A549 (cell line): Measurements from ENCODE around the gene TRIM25.
"Not testable (repeated sequence)": the region's sequence is repeated elsewhere in the genome, so short reads cannot be mapped to it uniquely, and the experiment has no call there.

ENCODE experiments used
- CHD2 ChIP-seq: fragments of 150-350 bp; IDR thresholded peaks from 2 replicates; pipeline ENCODE4 v1.6.1; 2014; ENCODE audit warnings: low read length; ENCODE audit not compliant: partially characterized antibody
- EHF ChIP-seq: fragments of 250-450 bp; sonication (Bioruptor Pico); IDR thresholded peaks from 2 replicates; pipeline ENCODE4 v1.5.0; 2020; ENCODE audit warnings: mild to moderate bottlenecking
- JUN ChIP-seq, 2 experiments: fragments of >200 bp; sonication (Bioruptor Twin); formaldehyde crosslinking; IDR thresholded peaks; 2 replicates in 1 of 2; 3 replicates in 1 of 2; pipeline ENCODE4 v1.6.1; 2016 to 2017
- KDM1A ChIP-seq: fragments of 200-600 bp; sonication (generic); IDR thresholded peaks from 2 replicates; pipeline ENCODE4 v1.6.1; 2016; ENCODE audit warnings: low read depth, mild to moderate bottlenecking
- PHF8 ChIP-seq: fragments of 200-600 bp; sonication (generic); IDR thresholded peaks from 2 replicates; pipeline ENCODE4 v1.6.1; 2016; ENCODE audit warnings: low read depth, mild to moderate bottlenecking, antibody characterized with exemption, moderate library complexity, borderline replicate concordance
- POLR2A ChIP-seq: IDR thresholded peaks from 2 replicates; pipeline ENCODE4 v1.6.1; 2012; ENCODE audit warnings: mild to moderate bottlenecking, low read length
- RAD21 ChIP-seq, 2 experiments: fragments of >200 bp in 1 of 2; sonication (Bioruptor Twin) in 1 of 2; formaldehyde crosslinking in 1 of 2; IDR thresholded peaks in 1 of 2; conservative IDR thresholded peaks in 1 of 2; 2 replicates in 1 of 2; 3 replicates in 1 of 2; pipeline ENCODE4 v1.6.1; 2012 to 2018; ENCODE audit warnings: inconsistent platforms in 1 of 2
- RCOR1 ChIP-seq: fragments of 150-350 bp; IDR thresholded peaks from 2 replicates; pipeline ENCODE4 v1.6.1; 2014; ENCODE audit warnings: antibody characterized with exemption, low read length, low read depth
- SREBF2 ChIP-seq: fragments of 450-650 bp; IDR thresholded peaks from 2 replicates; pipeline ENCODE4 v1.6.1; 2014; ENCODE audit warnings: mild to moderate bottlenecking, moderate library complexity
- TF ChIP-seq, protein P1 (sequence below): fragments of >200 bp; sonication (Bioruptor Twin); formaldehyde crosslinking; IDR thresholded peaks from 3 replicates; pipeline ENCODE4 v1.5.1; 2016

DNA sequence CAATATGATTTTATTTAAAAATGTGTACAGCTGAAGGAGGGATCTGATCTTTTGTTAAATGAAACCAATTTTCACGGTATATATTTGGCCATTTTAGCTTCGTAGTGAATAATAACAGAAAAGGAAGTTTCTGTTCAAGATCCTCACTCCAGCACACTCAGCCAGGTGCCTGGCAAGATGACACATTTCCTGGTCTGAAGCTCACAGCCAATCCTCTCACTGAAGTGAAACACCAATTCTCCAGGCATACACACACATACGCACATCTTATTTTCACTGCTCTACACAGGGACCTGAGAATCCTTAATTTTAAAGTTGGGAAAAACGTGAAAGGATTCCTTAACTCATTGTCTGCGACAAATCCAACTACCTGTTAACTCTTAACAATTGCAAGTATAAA is 24.4 kb upstream of the TRIM25 start:
- not testable (repeated sequence) for TF ChIP-seq CHD2; JUN (IDR thresholded peaks at IDR 0.05); POLR2A; SREBF2; PHF8; KDM1A; RCOR1; EHF; RAD21 (conservative IDR thresholded peaks at IDR 0.05 in 1 of 2, IDR thresholded peaks at IDR 0.05 in 1 of 2)
- TF ChIP-seq, protein P1, sequence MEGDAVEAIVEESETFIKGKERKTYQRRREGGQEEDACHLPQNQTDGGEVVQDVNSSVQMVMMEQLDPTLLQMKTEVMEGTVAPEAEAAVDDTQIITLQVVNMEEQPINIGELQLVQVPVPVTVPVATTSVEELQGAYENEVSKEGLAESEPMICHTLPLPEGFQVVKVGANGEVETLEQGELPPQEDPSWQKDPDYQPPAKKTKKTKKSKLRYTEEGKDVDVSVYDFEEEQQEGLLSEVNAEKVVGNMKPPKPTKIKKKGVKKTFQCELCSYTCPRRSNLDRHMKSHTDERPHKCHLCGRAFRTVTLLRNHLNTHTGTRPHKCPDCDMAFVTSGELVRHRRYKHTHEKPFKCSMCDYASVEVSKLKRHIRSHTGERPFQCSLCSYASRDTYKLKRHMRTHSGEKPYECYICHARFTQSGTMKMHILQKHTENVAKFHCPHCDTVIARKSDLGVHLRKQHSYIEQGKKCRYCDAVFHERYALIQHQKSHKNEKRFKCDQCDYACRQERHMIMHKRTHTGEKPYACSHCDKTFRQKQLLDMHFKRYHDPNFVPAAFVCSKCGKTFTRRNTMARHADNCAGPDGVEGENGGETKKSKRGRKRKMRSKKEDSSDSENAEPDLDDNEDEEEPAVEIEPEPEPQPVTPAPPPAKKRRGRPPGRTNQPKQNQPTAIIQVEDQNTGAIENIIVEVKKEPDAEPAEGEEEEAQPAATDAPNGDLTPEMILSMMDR = not testable (repeated sequence)
